Measurements from ENCODE around the gene OSBPL6. TPM values are rescaled to one million over a fixed set of nuclear protein-coding genes. Genes with fewer than 3 reads are reported as not detected.

The OSBPL6 gene
- total and polyA plus RNA-seq, 2 of the 13 experiments (the other 11 are each of a cell fraction or from before 2014, with no cell fraction given): 0.03 to 0.11 TPM

DNA sequence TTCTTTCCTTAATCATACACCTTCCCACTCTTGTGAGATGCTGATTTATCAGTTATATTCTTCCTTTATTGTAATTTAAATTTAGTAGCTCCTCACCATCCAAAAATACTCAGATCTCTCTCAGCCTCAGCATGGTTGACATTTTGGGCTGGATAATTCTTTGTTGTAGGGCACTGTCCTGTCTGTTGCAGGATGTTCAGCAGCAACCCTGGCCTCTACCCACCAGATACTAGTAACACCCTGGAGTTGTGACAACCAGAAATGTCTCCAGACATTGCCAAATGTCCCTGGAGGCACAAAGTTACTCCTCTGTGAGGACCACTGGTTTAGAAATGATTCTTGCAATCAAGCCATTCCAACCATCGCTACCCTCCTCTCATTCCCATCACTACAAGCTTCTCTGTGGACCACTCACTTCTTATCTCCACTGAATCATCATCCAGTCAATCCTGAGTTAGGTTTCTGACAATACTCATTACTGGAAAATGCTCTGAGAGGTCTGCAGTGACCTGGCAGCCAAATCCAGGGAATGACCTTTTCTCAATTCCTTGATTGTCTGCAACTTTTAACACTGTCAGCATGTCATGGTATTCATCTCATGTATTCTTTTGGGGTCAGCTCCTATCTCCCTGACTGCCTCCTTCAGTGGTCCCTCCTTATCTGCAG is 43.3 kb downstream of the OSBPL6 start (continued):
- TF ChIP-seq MLXIP (CRISPR knock-in tag; IDR thresholded peaks at IDR 0.05; ENCODE audit: borderline replicate concordance) (no peak), SIN3B (IDR thresholded peaks at IDR 0.05; ENCODE audit: low read length) (no peak), ZBTB44 (CRISPR knock-in tag; IDR thresholded peaks at IDR 0.05) (no peak), PLRG1 (conservative IDR thresholded peaks at IDR 0.05) (no peak), JDP2 (CRISPR knock-in tag; IDR thresholded peaks at IDR 0.05; ENCODE audit: borderline replicate concordance) (no peak), ZNF343 (CRISPR knock-in tag; IDR thresholded peaks at IDR 0.05) (no peak)

GRCh38 chr2:178238154-178238521 is 43.8 kb downstream of the OSBPL6 start:
- Histone ChIP-seq H3K27ac (ENCODE audit: extremely low read length, insufficient read depth, low read length) (no peak overlapping the region), H2AFZ (ENCODE audit: low read length) (no peak overlapping the region), H3K9me3 (ENCODE audit: low read length) (no peaks in the 10 kb centered on the region), H3K4me2 (ENCODE audit: low read depth, low read length) (no peak overlapping the region), H3K27me3 (ENCODE audit: control insufficient read depth in 1 of 2, insufficient read depth in 2 of 2, low read length in 2 of 2) (no peaks in the 10 kb centered on the region), H3K79me2 (ENCODE audit: insufficient read depth, low read length) (no peaks in the 10 kb centered on the region), H3K9ac (ENCODE audit: insufficient read depth, low read depth, low read length) (no peak overlapping the region), H3K4me1 (ENCODE audit: insufficient read depth, low read length) (no peaks in the 10 kb centered on the region), H3K36me3 (replicated peaks in 1 of 2; ENCODE audit: control insufficient read depth in 1 of 2, insufficient read depth in 2 of 2, low read length in 2 of 2) (no peaks in the 10 kb centered on the region), H3K4me3 (replicated peaks in 1 of 3; ENCODE audit: insufficient read depth in 1 of 3, low read depth in 2 of 3, low read length in 3 of 3) (no peak overlapping the region), H4K20me1 (ENCODE audit: insufficient read depth, low read length) (no peaks in the 10 kb centered on the region)
- no TSS peak for BruUV-seq (replicated peaks)
- CTCF ChIA-PET (ENCODE audit: low intra/inter-chr PET ratio, low total read pairs): no interaction called here
- POLR2A ChIA-PET: no interaction called here
- in situ Hi-C loops (cut with HindIII; ENCODE audit: extremely low pct_ligation_motif_present, low pct_unique_long_range_greater_than_20kb) (no loop called here), intact Hi-C loops (cut with micrococcal nuclease; ENCODE audit: unreplicated experiment) (no loop called here)
- FAIRE-seq (no peak), ATAC-seq (no peak), DNase-seq (ENCODE audit: low spot score) (no peak)
- WGBS (ENCODE audit: low lambda C conversion rate): 47% methylated on average over 4 of the region's 4 CpGs
- TF ChIP-seq RAD21 (CRISPR knock-in tag; IDR thresholded peaks at IDR 0.05) (no peak), REPIN1 (CRISPR knock-in tag; IDR thresholded peaks at IDR 0.05; ENCODE audit: borderline replicate concordance, low read depth) (no peak), ZNF570 (CRISPR knock-in tag; IDR thresholded peaks at IDR 0.05; ENCODE audit: borderline replicate concordance) (no peak), MIER3 (CRISPR knock-in tag; IDR thresholded peaks at IDR 0.05; ENCODE audit: borderline replicate concordance) (no peak), RXRA (CRISPR knock-in tag; IDR thresholded peaks at IDR 0.05) (no peak), KLF13 (CRISPR knock-in tag; IDR thresholded peaks at IDR 0.05) (no peak), NPAS2 (CRISPR knock-in tag; IDR thresholded peaks at IDR 0.05; ENCODE audit: borderline replicate concordance) (no peak), ZBTB26 (CRISPR knock-in tag; IDR thresholded peaks at IDR 0.05; ENCODE audit: borderline replicate concordance) (no peak), JDP2 (CRISPR knock-in tag; IDR thresholded peaks at IDR 0.05; ENCODE audit: borderline replicate concordance) (no peak), DNMT3B (CRISPR knock-in tag; conservative IDR thresholded peaks at IDR 0.05) (no peak), NFIB (CRISPR knock-in tag; IDR thresholded peaks at IDR 0.05; ENCODE audit: borderline replicate concordance) (no peak), ZNF431 (CRISPR knock-in tag; IDR thresholded peaks at IDR 0.05; ENCODE audit: borderline replicate concordance, low read depth) (no peak)
- TF ChIP-seq, protein P1, sequence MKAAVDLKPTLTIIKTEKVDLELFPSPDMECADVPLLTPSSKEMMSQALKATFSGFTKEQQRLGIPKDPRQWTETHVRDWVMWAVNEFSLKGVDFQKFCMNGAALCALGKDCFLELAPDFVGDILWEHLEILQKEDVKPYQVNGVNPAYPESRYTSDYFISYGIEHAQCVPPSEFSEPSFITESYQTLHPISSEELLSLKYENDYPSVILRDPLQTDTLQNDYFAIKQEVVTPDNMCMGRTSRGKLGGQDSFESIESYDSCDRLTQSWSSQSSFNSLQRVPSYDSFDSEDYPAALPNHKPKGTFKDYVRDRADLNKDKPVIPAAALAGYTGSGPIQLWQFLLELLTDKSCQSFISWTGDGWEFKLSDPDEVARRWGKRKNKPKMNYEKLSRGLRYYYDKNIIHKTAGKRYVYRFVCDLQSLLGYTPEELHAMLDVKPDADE (CRISPR knock-in tag; IDR thresholded peaks at IDR 0.05): no peak
